Dermis microvascular lymphatic vessel endothelial cell (primary cell): Measurements from ENCODE around the gene CFD. TPM values are rescaled to one million over a fixed set of nuclear protein-coding genes. Genes with fewer than 3 reads are reported as not detected.
"Not testable (repeated sequence)": the region's sequence is repeated elsewhere in the genome, so short reads cannot be mapped to it uniquely, and the experiment has no call there.

Experiments
- DNase-seq, 2 donors: peaks; one replicate each; pipeline versions ENCODE4 v3.0.0 to v3.0.0-alpha.2; 2010; ENCODE audit warnings: low read depth in 2 of 2
- total RNA-seq: library from RNA; depleted of rRNA; stranded (reverse); fragments of >200 nt; gene quantifications from 2 replicates; pipeline ENCODE4 v1.2.1, GENCODE V29; 2014

Gene CFD
- total RNA-seq, 1 donor from 2014 or later, result 2.2 TPM

DNA sequence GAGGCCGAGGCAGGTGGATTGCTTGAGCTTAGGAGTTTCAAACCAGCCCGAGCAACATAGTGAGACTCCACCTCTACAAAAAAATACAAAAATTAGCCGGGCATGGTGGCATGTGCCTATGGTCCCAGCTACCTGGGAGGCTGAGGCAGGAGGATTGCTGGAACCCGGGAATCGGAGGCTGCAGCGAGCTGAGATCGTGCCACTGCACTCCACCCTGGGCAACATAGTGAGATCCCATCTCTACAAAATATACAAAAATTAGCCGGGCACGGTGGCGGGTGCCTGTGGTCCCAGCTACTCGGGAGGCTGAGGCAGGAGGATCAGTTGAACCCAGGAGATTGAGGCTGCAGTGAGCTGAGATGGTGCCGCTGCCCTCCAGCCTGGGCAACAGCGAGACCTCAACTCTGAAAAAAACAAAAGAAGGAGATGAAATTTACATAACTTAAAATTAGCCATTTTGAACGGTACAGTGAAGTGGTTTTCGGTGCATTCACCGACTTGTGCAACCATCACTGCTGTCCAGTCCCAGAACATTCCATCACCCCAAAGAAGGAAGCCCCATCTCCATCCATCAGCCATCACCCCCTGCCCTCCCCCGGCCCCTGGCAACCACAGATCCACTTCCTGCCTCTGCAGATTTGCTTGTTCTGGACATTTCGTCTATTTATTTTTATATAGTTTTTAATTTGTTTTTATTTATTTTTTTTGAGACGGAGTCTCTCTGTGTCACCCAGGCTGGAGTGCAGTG, 33.4 kb upstream of the CFD start:
- DNase-seq, result no peak

DNA sequence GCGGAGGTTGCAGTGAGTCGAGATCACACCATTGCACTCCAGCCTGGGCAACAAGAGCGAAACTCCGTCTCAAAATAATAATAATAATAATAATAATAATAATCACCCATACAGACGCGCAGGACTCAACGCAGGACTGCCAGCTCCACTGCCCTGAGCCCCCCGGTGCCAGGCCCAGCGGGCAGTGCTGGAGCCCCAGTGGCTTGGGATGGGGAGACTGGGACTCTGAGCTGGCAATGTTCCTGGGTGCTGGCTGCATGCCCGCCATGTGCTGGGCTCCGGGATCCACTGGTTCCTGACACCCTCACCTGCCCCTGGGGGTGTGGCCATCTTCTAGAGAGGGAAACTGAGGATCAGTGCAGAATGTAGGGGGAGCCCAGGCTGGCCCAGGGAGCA, 32.2 kb upstream of the CFD start:
- no peak for DNase-seq

DNA sequence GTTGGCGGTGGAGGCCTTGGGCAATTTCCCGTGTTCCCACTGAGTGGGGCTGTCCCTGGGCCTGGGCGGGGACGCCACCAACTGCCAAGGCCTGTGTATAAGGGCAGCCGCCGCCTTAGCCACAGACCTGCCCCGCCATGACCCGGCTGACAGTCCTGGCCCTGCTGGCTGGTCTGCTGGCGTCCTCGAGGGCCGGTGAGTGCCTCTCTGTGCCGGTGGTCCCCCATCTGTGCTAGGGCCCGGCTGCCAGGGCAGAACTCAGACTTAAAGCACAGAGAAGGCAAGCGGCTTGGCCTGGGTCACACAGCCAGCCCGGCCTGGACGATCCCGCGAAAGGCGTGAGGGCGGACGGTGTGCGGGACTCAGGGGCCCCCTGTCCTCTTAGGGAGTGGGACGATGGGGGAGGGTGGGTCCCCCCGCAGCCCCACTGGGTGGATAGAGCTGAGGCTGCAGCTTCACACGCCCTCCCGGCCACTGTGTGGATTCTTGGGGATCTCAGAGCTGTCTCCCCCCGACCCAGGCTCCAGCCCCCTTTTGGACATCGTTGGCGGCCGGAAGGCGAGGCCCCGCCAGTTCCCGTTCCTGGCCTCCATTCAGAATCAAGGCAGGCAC, 31.6 kb upstream of the CFD start, which contains the start of gene AZU1:
Gene AZU1 (plus strand): TSS at position 128 of the 612 bp plus-strand sequence. CDS start 10 bp downstream, at position 138.
- no peak for DNase-seq

DNA sequence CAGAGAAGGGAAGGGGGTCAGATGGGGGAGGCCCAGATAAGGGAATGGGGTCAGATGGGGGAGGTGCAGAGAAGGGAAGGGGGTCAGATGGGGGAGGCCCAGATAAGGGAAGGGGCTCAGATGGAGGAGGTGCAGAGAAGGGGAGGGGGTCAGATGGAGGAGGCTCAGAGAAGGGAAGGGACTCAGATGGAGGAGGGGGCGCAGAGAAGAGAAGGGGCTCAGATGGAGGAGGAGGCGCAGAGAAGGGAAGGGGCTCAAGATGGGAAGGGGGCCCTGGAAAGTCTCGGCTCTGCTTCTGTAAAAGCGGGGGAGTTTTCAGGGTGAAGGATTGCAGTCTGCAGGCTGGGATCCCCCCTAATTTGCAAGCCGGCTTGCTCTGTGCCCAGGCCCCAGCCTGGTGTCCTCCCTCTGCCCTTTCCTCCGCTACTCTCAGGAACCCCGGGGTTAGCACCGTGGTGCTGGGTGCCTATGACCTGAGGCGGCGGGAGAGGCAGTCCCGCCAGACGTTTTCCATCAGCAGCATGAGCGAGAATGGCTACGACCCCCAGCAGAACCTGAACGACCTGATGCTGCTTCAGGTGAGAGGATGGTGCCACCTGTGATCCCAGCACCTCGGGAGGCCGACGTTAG, 30.2 kb upstream of the CFD start:
- no peak for DNase-seq

DNA sequence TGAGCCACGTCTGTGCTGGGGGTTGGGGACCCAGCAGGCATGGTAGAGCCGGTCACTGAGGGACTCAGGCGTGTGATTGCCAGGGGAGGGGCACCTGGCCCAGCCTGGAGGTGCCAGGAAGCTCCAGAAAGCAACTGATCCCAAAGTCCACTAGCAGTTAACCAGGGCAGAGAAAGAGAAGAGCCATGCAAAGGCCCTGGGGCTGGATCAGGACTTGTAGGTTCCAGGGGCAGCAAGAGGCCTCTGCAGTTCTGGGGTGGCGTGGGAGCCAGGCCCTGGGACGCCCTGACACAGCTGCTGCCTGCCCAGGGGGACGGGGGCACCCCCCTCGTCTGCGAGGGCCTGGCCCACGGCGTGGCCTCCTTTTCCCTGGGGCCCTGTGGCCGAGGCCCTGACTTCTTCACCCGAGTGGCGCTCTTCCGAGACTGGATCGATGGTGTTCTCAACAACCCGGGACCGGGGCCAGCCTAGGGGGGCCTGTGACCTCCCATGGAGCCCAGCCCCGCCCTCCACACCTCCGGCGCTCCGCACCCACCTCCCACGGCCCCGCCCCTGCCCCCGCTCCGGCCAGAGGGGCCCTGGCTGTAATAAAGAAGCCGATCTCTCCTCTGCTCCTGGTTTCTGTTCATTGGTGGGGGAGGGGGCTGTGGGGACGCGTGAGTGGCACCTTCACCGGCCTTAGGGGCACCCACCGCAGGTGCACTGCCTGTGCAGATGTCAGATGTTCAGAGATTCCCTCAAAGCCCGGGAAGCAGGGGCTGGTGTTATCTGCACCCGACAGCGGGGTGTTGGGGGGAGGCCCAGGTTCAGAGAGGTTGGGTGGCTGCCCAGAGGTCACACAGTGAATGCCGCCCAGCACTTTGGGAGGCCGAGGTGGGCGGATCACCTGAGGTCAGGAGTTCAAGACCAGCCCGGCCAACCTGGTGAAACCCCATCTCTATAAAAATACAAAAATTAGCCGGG, 27.8 kb upstream of the CFD start:
- DNase-seq, result no peak

DNA sequence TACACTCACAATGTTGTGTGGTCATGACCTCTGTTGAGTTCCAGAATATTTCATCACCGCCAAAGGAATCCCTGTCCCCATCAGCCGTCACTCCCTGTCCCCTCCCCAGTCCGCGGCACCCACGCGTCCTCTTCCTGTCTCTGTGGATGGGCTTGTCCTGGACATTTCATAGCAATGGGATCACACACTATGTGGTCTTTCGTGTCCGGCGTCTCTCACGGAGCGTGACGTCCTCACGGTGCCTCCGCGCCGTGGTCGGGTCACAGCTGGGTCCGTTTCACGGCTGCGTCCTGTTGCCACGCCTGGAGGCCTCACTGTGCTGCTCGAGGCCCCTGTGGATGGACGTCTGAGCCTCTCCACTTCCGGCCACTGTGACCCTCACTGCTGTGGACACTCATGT, 25.2 kb upstream of the CFD start:
- DNase-seq, result no peak

DNA sequence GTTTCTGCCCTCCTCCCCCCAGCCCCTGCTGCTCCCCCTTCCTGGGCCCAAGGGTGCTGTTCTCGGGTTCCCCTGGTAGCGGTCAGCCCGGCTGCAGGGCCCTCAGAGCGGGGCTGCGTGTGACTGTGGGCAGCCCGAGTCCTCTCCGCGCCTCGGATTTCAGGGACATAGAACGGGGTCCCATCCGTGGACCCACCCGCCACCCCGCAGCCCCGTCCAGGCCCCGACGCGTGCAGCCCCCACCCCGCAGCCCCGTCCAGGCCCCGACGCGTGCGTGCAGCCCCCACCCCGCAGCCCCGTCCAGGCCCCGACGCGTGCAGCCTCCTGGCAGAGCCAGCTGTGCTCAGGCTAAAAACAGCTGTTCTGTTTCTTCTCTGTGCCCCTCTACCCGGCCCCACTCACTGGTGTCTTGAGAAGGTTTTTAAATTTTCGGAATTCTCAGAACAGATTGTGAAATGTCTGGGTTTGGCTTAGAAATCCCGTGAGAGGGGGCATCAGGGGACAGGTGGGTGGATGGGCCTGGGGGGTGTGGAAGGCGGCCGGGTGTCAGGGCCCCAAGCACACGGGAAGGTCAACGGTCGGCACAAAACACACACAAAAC, 24.2 kb upstream of the CFD start:
- no peak for DNase-seq

DNA sequence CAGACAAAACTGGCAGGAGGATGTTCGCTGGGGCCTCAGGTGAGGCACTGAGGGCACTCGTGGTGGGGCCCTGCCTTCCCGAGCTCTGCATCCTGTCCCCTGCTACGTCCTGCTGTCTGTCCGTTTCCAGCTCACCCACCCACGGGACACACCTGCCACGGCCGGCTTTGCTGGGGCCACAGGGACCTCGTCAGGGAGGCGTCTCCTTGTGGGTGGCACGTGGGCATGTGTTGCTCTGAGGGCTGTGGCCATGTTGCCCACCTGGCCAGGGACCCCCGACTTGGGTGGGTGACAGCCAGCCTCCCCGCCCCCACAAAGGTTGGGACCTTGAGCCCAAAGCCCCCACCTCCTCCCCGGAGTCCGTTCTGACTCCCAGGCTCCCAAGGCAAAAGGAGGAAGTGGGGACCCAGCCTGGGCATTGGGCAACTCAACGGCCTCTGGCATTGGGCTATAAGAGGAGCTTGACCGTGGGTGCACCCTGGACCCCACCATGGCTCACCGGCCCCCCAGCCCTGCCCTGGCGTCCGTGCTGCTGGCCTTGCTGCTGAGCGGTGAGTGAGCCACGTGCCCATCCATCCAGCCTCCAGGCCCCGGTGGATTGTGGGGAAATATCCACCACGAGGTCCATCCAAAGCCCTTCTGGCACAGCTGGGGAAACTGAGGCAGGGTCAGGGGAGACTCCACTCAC, 18.8 kb upstream of the CFD start, which contains the start of gene PRTN3:
Gene PRTN3 (plus strand): TSS at position 481 of the 688 bp plus-strand sequence. CDS start 10 bp downstream, at position 491.
- no peak for DNase-seq

DNA sequence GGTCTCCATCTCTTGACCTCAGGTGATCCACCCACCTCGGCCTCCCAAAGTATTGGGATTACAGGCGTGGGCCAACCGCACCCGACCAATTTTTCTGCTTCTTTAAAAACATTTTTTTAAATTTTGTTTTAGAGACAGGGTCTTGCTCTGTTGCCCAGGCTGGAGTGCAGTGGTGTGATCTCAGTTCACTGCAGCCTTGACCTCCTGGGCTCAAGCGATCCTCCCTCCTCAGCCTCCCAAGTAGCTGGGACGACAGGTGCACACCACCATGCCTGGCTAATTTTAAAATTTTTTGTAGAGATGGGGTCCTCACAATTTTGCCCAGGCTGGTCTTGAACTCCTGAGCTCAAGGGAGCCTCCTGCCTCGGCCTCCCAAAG, 16.7 kb upstream of the CFD start:
- not testable (repeated sequence) for DNase-seq

DNA sequence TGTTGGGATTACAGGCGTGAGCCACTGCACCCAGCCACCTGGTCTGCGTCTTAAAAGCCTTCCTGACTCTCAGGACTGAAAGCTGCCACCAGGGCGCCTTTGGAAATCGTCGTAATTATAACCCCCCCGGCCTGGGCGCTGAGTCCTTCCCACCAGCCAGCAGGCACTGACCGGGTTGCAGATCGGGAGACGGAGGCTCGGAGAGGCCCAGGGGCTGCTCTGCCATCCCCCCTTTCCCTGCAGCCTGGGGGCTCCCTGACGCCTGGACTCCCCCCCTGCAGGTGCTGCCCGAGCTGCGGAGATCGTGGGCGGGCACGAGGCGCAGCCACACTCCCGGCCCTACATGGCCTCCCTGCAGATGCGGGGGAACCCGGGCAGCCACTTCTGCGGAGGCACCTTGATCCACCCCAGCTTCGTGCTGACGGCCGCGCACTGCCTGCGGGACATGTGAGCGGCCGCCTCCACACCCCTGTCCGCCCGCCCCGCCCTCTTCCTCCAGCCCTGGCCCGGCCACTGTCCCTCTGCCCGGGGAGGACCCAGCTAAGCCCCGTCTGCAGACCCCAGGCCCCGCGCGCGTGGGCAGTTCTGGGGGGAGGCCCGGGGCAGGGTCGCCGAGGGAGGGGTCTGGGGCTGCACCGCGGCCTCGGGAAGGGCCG, 16.2 kb upstream of the CFD start:
- no peak for DNase-seq

DNA sequence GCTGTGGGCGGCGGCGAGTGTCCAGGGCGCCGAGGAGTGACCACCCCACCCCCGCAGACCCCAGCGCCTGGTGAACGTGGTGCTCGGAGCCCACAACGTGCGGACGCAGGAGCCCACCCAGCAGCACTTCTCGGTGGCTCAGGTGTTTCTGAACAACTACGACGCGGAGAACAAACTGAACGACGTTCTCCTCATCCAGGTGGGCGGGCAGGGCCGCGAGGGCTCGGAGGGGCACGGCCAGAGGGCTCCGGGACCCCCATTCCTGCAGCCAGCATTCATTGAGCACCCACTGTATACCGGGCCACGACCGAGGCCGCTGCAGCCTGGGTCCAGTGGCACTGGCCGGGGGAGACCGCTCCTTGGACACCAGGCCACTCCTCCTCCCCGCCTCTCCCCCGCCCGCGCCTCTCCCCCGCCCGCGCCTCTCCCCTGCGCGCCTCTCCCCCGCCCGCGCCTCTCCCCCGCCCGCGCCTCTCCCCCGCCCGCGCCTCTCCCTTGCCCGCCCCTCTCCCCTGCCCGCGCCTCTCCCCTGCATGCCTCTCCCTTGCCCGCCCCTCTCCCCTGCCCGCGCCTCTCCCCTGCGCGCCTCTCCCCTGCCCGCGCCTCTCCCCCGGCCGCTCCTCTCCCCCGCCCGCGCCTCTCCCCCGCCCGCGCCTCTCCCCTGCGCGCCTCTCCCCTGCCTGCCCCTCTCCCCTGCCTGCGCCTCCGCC, 15.5 kb upstream of the CFD start:
- no peak for DNase-seq

DNA sequence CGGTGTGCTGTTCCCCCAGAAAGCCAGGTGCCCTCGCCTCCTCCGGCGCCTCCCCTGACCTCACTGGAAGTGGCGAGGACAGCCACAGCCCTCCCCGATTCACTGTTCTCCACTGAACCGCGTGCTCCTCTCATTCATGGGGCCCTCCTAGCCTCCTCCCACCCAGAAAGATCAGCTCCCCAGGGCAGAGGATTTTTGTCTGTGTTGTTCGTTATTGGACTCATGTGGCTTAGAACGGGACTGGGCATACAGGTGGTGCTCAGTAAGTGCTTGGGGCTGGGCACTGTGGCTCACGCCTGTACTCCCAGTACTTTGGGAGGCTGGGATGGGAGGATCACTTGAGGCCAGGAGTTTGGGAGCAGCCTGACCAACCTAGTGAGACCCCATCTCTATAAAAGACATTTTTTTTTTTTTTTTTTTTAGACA, 14.9 kb upstream of the CFD start:
- DNase-seq, result no peak

DNA sequence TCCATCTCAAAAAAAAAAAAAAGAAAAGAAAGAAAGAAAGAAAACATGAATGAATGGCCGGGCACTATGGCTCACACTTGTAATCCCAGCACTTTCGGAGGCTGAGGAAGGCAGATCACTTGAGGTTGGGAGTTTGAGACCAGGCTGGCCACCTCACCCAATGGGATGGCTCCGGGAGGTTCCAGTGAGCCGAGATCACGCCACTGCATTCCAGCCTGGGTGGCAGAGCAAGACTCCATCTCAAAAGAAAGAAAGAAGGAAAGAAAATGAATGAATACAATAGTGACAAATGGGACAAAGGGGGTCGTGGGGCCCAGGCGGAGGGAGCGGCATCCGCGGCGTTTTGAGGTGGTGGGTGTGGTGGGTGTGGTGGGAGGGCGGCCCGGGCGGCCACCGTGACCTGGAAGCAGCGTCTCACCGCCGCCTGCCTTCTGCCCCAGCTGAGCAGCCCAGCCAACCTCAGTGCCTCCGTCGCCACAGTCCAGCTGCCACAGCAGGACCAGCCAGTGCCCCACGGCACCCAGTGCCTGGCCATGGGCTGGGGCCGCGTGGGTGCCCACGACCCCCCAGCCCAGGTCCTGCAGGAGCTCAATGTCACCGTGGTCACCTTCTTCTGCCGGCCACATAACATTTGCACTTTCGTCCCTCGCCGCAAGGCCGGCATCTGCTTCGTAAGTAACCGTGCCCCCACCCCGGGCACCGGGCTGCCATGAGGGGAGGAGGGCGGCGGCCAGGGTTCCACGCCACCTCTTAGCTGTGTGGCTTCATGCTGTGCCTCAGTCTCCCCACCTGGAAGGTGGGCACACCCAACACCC, 13.6 kb upstream of the CFD start:
- DNase-seq, result no peak

DNA sequence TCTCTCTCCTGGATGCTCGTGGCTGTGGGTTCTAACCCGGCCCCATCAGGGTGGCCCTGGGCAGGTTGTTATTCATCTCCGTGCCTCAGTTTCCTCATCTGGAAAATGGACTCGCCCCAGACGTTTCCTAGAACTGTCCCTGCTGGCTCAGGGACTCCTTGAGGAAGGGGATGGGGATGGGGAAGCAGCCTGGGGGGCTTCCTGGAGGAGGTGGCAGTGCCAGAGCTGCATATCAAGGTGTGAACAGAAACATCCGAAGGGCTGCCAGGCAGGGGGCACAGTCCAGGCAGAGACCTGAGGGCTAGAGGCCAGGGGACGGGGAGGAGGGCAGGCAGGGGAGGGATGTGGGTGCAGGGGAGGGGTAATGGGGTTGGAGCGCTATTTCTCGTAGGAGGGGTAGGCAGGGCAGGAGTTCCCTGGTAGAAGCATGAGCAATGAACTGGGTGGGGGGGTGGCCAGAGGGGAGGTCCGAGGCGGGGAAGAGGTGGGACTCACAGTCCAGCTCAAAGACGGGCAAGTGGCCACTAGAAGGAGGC, 11.0 kb upstream of the CFD start:
- DNase-seq, result no peak

DNA sequence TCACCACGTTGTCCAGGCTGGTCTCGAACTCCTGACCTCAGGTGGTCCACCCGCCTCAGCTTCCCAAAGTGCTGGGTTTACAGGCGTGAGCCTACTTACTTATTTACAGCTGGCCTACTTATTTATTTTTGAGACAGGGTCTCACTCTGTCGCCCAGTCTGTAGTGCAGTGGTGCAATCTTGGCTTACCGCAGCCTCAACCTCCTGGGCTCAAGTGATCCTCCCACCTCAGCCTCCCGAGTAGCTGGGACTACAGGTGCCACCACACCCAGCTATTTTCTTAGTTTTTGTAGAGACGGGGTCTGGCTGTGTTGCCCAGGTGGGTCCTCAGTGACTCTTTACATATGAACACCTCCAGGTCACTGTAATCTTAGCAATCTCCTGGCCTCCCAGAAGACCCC, 10.3 kb upstream of the CFD start:
- not testable (repeated sequence) for DNase-seq

DNA sequence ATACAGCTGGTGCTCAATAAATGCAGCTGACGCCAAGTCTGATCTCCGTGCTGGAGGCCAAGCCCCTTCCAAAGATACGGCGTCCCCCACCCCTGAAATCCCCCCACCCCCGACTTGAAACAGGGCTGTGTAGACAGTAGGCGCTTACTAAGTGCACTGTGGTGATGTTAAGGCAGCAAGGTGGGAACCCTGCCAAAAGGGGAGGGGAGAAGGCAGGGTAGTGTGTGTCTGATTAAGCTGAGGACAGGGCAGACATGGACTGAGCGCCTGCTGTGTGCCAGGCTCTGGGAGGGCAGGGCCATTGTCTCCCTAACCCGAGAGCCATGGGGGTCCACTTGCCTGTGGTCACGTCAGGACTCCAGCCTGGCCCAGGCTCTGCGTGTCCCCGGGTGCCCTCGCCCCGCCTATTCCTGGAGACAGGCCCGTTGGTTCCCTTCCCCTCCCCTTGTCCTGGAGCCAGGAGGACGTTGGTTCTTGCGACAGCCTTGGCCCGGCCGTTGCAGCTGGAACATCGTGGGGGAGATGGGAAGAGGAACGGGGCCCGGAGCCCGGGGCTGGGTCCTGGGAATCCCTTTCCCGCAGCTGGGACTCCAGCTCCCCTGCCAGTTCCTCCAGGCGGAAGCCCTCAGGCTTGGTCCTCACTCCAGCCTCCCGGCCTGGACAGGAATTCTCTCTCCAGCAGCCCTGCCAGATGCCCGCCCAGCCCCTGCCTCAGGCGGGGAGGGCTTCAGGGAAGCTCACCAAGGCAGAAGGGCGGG, 9.1 kb upstream of the CFD start:
- no peak for DNase-seq

DNA sequence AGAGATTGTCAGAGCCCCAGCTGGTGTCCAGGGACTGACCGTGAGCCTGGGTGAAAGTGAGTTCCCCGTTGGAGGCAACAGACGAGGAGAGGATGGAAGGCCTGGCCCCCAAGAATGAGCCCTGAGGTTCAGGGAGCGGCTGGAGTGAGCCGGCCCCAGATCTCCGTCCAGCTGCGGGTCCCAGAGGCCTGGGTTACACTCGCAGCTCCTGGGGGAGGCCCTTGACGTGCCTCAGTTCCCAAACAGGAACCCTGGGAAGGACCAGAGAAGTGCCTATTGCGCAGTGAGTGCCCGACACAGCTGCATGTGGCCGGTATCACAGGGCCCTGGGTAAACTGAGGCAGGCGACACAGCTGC, 8.5 kb upstream of the CFD start:
- no peak for DNase-seq
